ENCODE results near the gene OR7D2.
A peak's percentile ranks its signal among the peaks of the same experiment; 100 is the strongest.

The OR7D2 gene

GRCh38 chr19:9178901-9179300, at the start of gene OR7D2:
Gene OR7D2, plus strand, starts transcription at chr19:9178979. Its CDS starts 6,803 bp downstream, at chr19:9185782.
- TF ChIP-seq GATA1 (IDR thresholded peaks at IDR 0.05; ENCODE audit: low read depth, low read length) (no peak), POLR2A (IDR thresholded peaks at IDR 0.05; ENCODE audit: low read length) (no peak)
- no peak for DNase-seq

DNA sequence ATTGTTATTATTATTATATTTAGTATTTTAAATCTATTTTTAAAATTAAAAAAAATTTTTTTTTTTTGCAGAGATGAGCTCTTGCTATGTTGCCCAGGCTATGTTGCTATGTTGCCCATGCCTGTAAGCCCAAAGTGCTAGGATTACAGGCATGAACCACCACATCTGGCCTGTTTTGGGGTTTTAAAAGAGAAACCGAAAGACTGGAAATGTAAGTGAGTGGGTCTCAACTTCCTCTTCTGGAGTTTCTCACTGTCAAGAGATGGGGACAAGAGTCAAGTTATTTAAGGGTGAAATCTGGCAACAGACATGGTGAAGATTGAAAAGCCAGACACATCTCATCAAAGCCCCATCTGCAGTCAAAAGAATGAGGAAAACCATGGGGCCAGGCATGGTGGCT, 47.8 kb upstream of the OR7D2 start:
- no peak for DNase-seq
- no peak for TF ChIP-seq GATA1 (IDR thresholded peaks at IDR 0.05; ENCODE audit: low read depth, low read length)
- no peak for TF ChIP-seq POLR2A (IDR thresholded peaks at IDR 0.05; ENCODE audit: low read length)

- no peak for DNase-seq
- TF ChIP-seq POLR2A (IDR thresholded peaks at IDR 0.05; ENCODE audit: low read length) = no peak
- no peak for TF ChIP-seq GATA1 (IDR thresholded peaks at IDR 0.05; ENCODE audit: low read depth, low read length)
These were observed 46.4 kb upstream of the OR7D2 start for GRCh38 chr19:9132422-9132821.

- no peak for DNase-seq
- TF ChIP-seq POLR2A (IDR thresholded peaks at IDR 0.05; ENCODE audit: low read length) (no peak), GATA1 (IDR thresholded peaks at IDR 0.05; ENCODE audit: low read depth, low read length) (no peak)
These were observed 39.1 kb upstream of the OR7D2 start for GRCh38 chr19:9139609-9140158.

GRCh38 chr19:9140159-9140874, 38.5 kb upstream of the OR7D2 start, which contains the start of gene ZNF317:
Gene ZNF317, plus strand, starts transcription at chr19:9140397. Its CDS starts 15,620 bp downstream, at chr19:9156017.
- TF ChIP-seq GATA1 (IDR thresholded peaks at IDR 0.05; ENCODE audit: low read depth, low read length) = no peak
- peak; percentile 89 for TF ChIP-seq POLR2A (IDR thresholded peaks at IDR 0.05; ENCODE audit: low read length)
- peak; percentile 93 to 95 for DNase-seq

GRCh38 chr19:9144920-9145319, 33.9 kb upstream of the OR7D2 start:
- peak; percentile 40 to 51 for DNase-seq
- TF ChIP-seq POLR2A (IDR thresholded peaks at IDR 0.05; ENCODE audit: low read length) = no peak
- no peak for TF ChIP-seq GATA1 (IDR thresholded peaks at IDR 0.05; ENCODE audit: low read depth, low read length)

GRCh38 chr19:9146882-9147281, 31.9 kb upstream of the OR7D2 start:
- TF ChIP-seq GATA1 (IDR thresholded peaks at IDR 0.05; ENCODE audit: low read depth, low read length) = no peak
- no peak for TF ChIP-seq POLR2A (IDR thresholded peaks at IDR 0.05; ENCODE audit: low read length)
- DNase-seq = no peak

GRCh38 chr19:9148697-9149096, 30.1 kb upstream of the OR7D2 start:
- no peak for DNase-seq
- TF ChIP-seq POLR2A (IDR thresholded peaks at IDR 0.05; ENCODE audit: low read length) (no peak), GATA1 (IDR thresholded peaks at IDR 0.05; ENCODE audit: low read depth, low read length) (no peak)

DNA sequence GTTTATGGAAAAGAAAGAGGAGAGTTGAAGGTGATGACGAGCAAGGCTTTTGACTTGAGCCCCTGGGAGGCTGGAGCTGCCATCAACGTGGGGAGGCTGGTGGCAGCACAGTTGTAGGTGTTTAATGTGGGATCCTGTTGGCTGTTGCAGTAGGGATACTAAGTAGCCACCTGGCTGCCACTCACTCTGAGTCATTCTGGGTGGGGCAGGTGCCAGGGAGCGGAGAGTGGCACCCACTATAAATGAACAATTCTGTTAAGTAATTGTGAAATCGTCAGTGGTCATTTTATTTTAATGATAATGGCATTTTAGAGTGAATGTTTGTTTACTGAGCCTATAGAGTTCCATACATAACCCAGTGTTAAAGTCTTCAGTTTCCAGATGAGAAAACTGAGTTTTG, 28.8 kb upstream of the OR7D2 start:
- no peak for DNase-seq
- TF ChIP-seq GATA1 (IDR thresholded peaks at IDR 0.05; ENCODE audit: low read depth, low read length) = no peak
- no peak for TF ChIP-seq POLR2A (IDR thresholded peaks at IDR 0.05; ENCODE audit: low read length)

DNA sequence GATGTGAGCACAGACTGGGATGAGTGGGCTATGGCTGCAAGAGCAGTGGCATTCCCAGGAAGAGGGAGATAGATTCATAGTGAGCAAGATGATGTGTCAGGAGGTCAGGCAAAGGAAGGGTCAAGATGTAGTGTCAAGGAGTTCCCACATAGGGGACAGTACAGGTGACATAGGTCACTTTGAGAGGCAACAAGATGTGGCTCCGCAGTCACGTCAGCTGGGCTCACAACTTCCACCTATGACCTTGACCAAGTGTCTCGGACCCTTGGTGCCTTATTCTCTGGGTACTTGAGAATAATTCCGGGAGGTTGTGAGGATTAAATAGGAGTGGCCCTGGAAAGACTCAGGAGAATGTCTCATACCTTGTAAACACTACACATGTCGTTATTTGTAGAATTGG, 28.1 kb upstream of the OR7D2 start:
- no peak for DNase-seq
- TF ChIP-seq POLR2A (IDR thresholded peaks at IDR 0.05; ENCODE audit: low read length) (no peak), GATA1 (IDR thresholded peaks at IDR 0.05; ENCODE audit: low read depth, low read length) (no peak)

GRCh38 chr19:9151367-9151766, 27.4 kb upstream of the OR7D2 start:
- TF ChIP-seq GATA1 (IDR thresholded peaks at IDR 0.05; ENCODE audit: low read depth, low read length) (no peak), POLR2A (IDR thresholded peaks at IDR 0.05; ENCODE audit: low read length) (no peak)
- DNase-seq = no peak

DNA sequence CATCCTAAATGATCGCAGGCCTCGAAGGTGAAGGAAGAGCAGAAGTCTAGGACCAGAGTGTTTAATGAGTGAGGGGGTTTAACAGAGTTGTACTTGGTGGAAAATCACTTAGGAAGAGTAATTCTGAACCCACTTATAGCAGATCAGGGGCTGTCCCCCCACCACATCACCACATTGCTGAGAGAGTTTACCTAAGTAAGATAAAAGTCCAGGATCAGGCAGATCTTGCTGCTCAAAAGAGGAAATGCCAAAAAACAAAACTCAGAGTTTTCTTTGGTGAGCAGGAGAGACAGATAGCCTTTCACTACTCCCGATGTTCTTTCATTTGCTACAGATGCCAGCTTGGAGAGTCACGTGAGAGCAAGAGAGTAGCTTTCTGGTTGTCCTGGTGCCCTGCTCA, 23.2 kb upstream of the OR7D2 start:
- TF ChIP-seq GATA1 (IDR thresholded peaks at IDR 0.05; ENCODE audit: low read depth, low read length) = no peak
- no peak for TF ChIP-seq POLR2A (IDR thresholded peaks at IDR 0.05; ENCODE audit: low read length)
- DNase-seq = no peak

GRCh38 chr19:9156304-9156703, 22.5 kb upstream of the OR7D2 start:
- TF ChIP-seq GATA1 (IDR thresholded peaks at IDR 0.05; ENCODE audit: low read depth, low read length) = no peak
- no peak for TF ChIP-seq POLR2A (IDR thresholded peaks at IDR 0.05; ENCODE audit: low read length)
- DNase-seq = no peak

- TF ChIP-seq POLR2A (IDR thresholded peaks at IDR 0.05; ENCODE audit: low read length) = no peak
- TF ChIP-seq GATA1 (IDR thresholded peaks at IDR 0.05; ENCODE audit: low read depth, low read length) = no peak
- no peak for DNase-seq
These were observed 18.9 kb upstream of the OR7D2 start for GRCh38 chr19:9159891-9160290.

DNA sequence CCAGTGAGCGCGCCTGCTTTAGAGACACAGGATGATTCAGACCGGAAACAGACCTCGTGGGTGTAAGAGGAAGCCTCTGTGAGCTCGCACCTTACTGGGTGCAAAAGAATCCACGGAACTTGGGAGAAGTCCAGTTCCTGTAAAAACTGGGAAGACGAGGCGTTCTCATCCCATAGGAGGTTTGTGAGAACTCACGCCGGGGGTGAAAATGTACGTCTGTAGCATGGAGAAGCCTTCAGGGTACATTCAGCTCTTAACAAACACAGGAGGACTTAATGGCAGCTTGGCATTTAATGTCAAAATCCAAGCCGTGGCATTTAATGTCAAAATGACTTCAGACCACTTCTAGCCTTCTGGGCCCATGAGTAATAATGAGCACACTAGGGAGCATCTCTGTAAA, 17.4 kb upstream of the OR7D2 start:
- DNase-seq = no peak
- TF ChIP-seq GATA1 (IDR thresholded peaks at IDR 0.05; ENCODE audit: low read depth, low read length) (no peak), POLR2A (IDR thresholded peaks at IDR 0.05; ENCODE audit: low read length) (no peak)

All from erythroblast (primary cell).